Endothelial cell of umbilical vein (primary cell): Measurements from ENCODE around the gene KRT6C. TPM values are rescaled to one million over a fixed set of nuclear protein-coding genes. Genes with fewer than 3 reads are reported as not detected.

ENCODE experiments used
- BruUV-seq: library from RNA; stranded (reverse); fragments of 400-500 nt; replicated peaks from 2 replicates; lab custom pipeline; 2021; lab: Mats Ljungman, UMichigan
- CTCF ChIA-PET: fragments of 300-600, 350-600 bp; sonication (Branson Sonifier 250); formaldehyde crosslinking; loops from one replicate; lab custom pipeline; 2021; ENCODE audit warnings: antibody characterized with exemption, inconsistent platforms; lab: Charles Lee
- POLR2A ChIA-PET: fragments of 300-600, 350-600 bp; sonication (Branson Sonifier 250); formaldehyde crosslinking; loops from one replicate; lab custom pipeline; 2021; ENCODE audit warnings: antibody characterized with exemption, inconsistent platforms; lab: Charles Lee
- DNase-seq: peaks from one replicate; pipeline ENCODE4 v3.0.0-alpha.2; 2011; ENCODE audit warnings: low read depth, low spot score
- FAIRE-seq: peaks from 2 replicates; lab custom pipeline; 2011; peaks lifted over from hg19 to GRCh38; lab: Jason Lieb, UNC
- H2AFZ ChIP-seq: 2 replicates; pipeline ENCODE4 v1.6.0; 2012; ENCODE audit warnings: low read depth, low read length, control low read depth, inconsistent platforms
- H3K27ac ChIP-seq: 2 replicates; pipeline ENCODE4 v1.5.1; 2011; ENCODE audit warnings: low read depth, mild to moderate bottlenecking, control low read depth, low read length, moderate library complexity; ENCODE audit not compliant: insufficient read depth
- H3K27me3 ChIP-seq, 2 experiments: 2 replicates each; pipeline versions ENCODE4 v1.6.0 to v1.6.1; 2011; ENCODE audit warnings: low read length in 2 of 2, mixed read lengths in 1 of 2; ENCODE audit not compliant: control insufficient read depth in 2 of 2, insufficient read depth in 2 of 2
- H3K36me3 ChIP-seq, 2 experiments: 2 replicates in 1 of 2; 3 replicates in 1 of 2; pipeline ENCODE4 v1.5.1; 2011; ENCODE audit warnings: low read length in 2 of 2, mild to moderate bottlenecking in 1 of 2, moderate library complexity in 1 of 2; ENCODE audit not compliant: control insufficient read depth in 2 of 2, insufficient read depth in 2 of 2; ENCODE audit errors: extremely low read depth in 1 of 2
- H3K4me1 ChIP-seq: 3 replicates; pipeline ENCODE4 v1.5.1; 2011; ENCODE audit warnings: mild to moderate bottlenecking, low read length; ENCODE audit not compliant: control insufficient read depth, insufficient read depth; ENCODE audit errors: extremely low read depth
- H3K4me2 ChIP-seq: 2 replicates; pipeline ENCODE4 v1.6.1; 2011; ENCODE audit warnings: low read length, control low read depth, mixed read lengths; ENCODE audit not compliant: insufficient read depth
- H3K4me3 ChIP-seq, 3 experiments: fragments of 200-600 bp in 1 of 3; sonication (generic), shearing (Covaris generic) in 1 of 3; replicated peaks in 1 of 3; 2 replicates each; pipeline ENCODE4 v1.5.1; 2011 to 2016; ENCODE audit warnings: control low read depth in 3 of 3, low read length in 3 of 3, mild to moderate bottlenecking in 2 of 3, inconsistent platforms in 1 of 3, low read depth in 1 of 3, moderate library complexity in 1 of 3; ENCODE audit not compliant: insufficient read depth in 1 of 3
- H3K79me2 ChIP-seq: 2 replicates; pipeline ENCODE4 v1.6.0; 2012; ENCODE audit warnings: low read length, inconsistent platforms; ENCODE audit not compliant: control insufficient read depth, insufficient read depth
- H3K9ac ChIP-seq: replicated peaks from 2 replicates; pipeline ENCODE3; 2011; ENCODE audit warnings: low read length, control low read depth; ENCODE audit not compliant: insufficient read depth; ENCODE audit errors: extremely low read depth
- H3K9me1 ChIP-seq: replicated peaks from 3 replicates; pipeline ENCODE4 v1.6.0; 2011; ENCODE audit warnings: mild to moderate bottlenecking, low read length; ENCODE audit not compliant: control insufficient read depth, insufficient read depth; ENCODE audit errors: extremely low read depth
- H3K9me3 ChIP-seq: replicated peaks from 2 replicates; pipeline ENCODE4 v1.5.1; 2012; ENCODE audit warnings: low read length, inconsistent platforms; ENCODE audit not compliant: control insufficient read depth, insufficient read depth
- H4K20me1 ChIP-seq: replicated peaks from 2 replicates; pipeline ENCODE3; 2011; ENCODE audit warnings: mild to moderate bottlenecking, low read length; ENCODE audit not compliant: control insufficient read depth, insufficient read depth; ENCODE audit errors: extremely low read depth
- CTCF ChIP-seq, 2 donors: IDR thresholded peaks; 1 replicate in 1 of 2; 2 replicates in 1 of 2; pipeline ENCODE4 v1.5.1; 2011; ENCODE audit warnings: low read length in 2 of 2, mild to moderate bottlenecking in 2 of 2, moderate library complexity in 2 of 2, control low read depth in 1 of 2, inconsistent platforms in 1 of 2, low read depth in 1 of 2; ENCODE audit not compliant: insufficient read depth in 1 of 2; ENCODE audit errors: extremely low read depth in 1 of 2
- EZH2 ChIP-seq: IDR thresholded peaks from 2 replicates; pipeline ENCODE4 v1.6.1; 2012; ENCODE audit warnings: borderline replicate concordance, low read depth, mild to moderate bottlenecking, moderate library complexity, low read length, inconsistent platforms; ENCODE audit not compliant: severe bottlenecking
- FOS ChIP-seq: IDR thresholded peaks from 2 replicates; pipeline ENCODE4 v1.6.1; 2011; ENCODE audit warnings: mild to moderate bottlenecking, low read length, moderate library complexity, borderline replicate concordance; ENCODE audit not compliant: insufficient read depth
- GATA2 ChIP-seq: IDR thresholded peaks from 2 replicates; pipeline ENCODE4 v1.7.0; 2011; ENCODE audit warnings: low read depth, mild to moderate bottlenecking, moderate library complexity, mixed read lengths, low read length; ENCODE audit not compliant: insufficient read length, insufficient read depth
- JUN ChIP-seq: IDR thresholded peaks from 2 replicates; pipeline ENCODE4 v1.6.1; 2011; ENCODE audit warnings: borderline replicate concordance, low read depth; ENCODE audit not compliant: insufficient read length, insufficient read depth
- MYC ChIP-seq: IDR thresholded peaks from one replicate; pipeline ENCODE4 v1.6.1; 2011; ENCODE audit warnings: mild to moderate bottlenecking, low read depth, low read length
- POLR2A ChIP-seq: IDR thresholded peaks from 2 replicates; pipeline ENCODE4 v1.6.1; 2012; ENCODE audit warnings: low read depth, mild to moderate bottlenecking, control low read depth, low read length
- POLR2AphosphoS5 ChIP-seq: IDR thresholded peaks from 2 replicates; pipeline ENCODE4 v1.6.1; 2012; ENCODE audit warnings: low read depth, mild to moderate bottlenecking, control low read depth, low read length, moderate library complexity; ENCODE audit not compliant: insufficient read depth
- dilution Hi-C: fragments of 300-500 bp; cut with MboI; formaldehyde crosslinking; loops from one replicate; pipeline ENCODE4 v1.15.0; 2019; ENCODE audit warnings: low sequenced_read_pairs; ENCODE audit not compliant: extremely low pct_ligation_motif_present
- intact Hi-C: fragments of 100-400 bp; cut with micrococcal nuclease; formaldehyde crosslinking; loops from one replicate; pipeline ENCODE4 v1.10.0; 2022
- polyA plus RNA-seq, 4 experiments: library from polyadenylated mRNA; depleted of rRNA in 3 of 4; stranded (reverse) in 3 of 4; unstranded in 1 of 4; fragments of >200 nt; gene quantifications; 2 replicates each; pipeline versions ENCODE4 v1.2.1 to v1.2.3, GENCODE V29; 2011 to 2012; ENCODE audit warnings: missing spikeins in 1 of 4
- total RNA-seq: library from RNA; stranded (reverse); gene quantifications from 2 replicates; pipeline ENCODE4 v1.2.3, GENCODE V29; 2021
- TF ChIP-seq, protein P1 (sequence below): IDR thresholded peaks from 2 replicates; pipeline ENCODE4 v1.6.1; 2011; ENCODE audit not compliant: insufficient read depth, insufficient read length

KRT6C gene
- total and polyA plus RNA-seq, 2 donors (not counting 3 experiments of a cell fraction or from before 2014, with no cell fraction given): not detected

DNA sequence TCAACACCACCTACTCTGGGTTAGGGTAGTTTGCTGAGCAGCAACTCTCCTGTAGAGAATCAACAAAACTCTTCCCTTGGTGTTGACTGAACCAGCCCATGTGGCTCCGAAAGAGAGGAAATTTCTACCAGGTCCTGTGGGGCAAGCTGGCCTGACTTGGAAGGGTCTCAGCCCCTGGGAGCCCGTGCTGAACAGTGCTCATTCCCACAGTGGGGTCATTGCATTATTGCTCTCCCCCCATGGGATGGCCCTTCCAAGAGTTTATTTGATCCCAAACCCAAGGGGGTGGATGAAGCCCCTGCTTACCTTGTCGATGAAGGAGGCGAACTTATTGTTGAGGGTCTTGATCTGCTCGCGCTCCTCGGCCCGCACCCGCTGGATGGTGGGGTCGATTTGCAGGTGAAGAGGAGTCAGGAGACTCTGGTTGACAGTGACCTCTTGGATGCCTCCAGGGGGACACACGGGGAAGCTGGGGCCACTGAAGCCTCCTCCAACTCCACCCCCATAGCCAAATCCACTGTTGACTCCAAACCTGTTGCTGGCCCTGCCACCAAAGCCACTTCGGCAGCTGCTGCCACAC lies 40.0 kb downstream of the KRT6C start:
- no TSS peak for BruUV-seq
- Histone ChIP-seq H3K9ac (no peak overlapping the region), H3K9me3 (no peaks in the 10 kb centered on the region), H3K36me3 (no peaks in the 10 kb centered on the region), H3K27me3 (no peaks in the 10 kb centered on the region), H2AFZ (no peak overlapping the region), H3K27ac (no peak overlapping the region), H3K4me1 (no peaks in the 10 kb centered on the region), H4K20me1 (no peaks in the 10 kb centered on the region), H3K79me2 (no peaks in the 10 kb centered on the region), H3K9me1 (no peaks in the 10 kb centered on the region), H3K4me2 (no peak overlapping the region), H3K4me3 (no peak overlapping the region)
- intact Hi-C loops (no loop called here), dilution Hi-C loops (no loop called here)
- ChIA-PET POLR2A (no interaction called here), CTCF (no interaction called here)
- DNase-seq (no peak), FAIRE-seq (no peak)
- TF ChIP-seq POLR2A (no peak), FOS (no peak), GATA2 (no peak), JUN (no peak), POLR2AphosphoS5 (no peak), CTCF (IDR thresholded peaks at IDR 0.05; ENCODE audit: extremely low read depth in 1 of 2, insufficient read depth in 1 of 2, low read depth in 1 of 2, low read length in 2 of 2) (no peak), EZH2 (no peak), MYC (no peak)
- TF ChIP-seq, protein P1, sequence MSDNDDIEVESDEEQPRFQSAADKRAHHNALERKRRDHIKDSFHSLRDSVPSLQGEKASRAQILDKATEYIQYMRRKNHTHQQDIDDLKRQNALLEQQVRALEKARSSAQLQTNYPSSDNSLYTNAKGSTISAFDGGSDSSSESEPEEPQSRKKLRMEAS: no peak
